Neuronal stem cell (in vitro differentiated cells): Measurements from ENCODE around the gene PPM1E.

ENCODE experiments used
- DNase-seq: peaks from one replicate; pipeline ENCODE4 v3.0.0-alpha.2; 2013; ENCODE audit warnings: low spot score
- H2AFZ ChIP-seq: one replicate; pipeline ENCODE4 v1.6.1; 2013; ENCODE audit warnings: mild to moderate bottlenecking, low read length, inconsistent platforms
- H2AK5ac ChIP-seq: 2 replicates; pipeline ENCODE4 v1.6.1; 2013; ENCODE audit warnings: low read depth, mild to moderate bottlenecking, inconsistent platforms, low read length, moderate library complexity, mixed read lengths
- H2BK120ac ChIP-seq: 2 replicates; pipeline ENCODE4 v1.6.1; 2013; ENCODE audit warnings: low read depth, mild to moderate bottlenecking, inconsistent platforms, low read length, moderate library complexity, mixed read lengths
- H2BK12ac ChIP-seq: one replicate; pipeline ENCODE4 v1.6.1; 2013; ENCODE audit warnings: low read length, inconsistent platforms
- H2BK15ac ChIP-seq: 2 replicates; pipeline ENCODE4 v1.6.1; 2013; ENCODE audit warnings: mild to moderate bottlenecking, low read length, inconsistent platforms, mixed read lengths
- H2BK5ac ChIP-seq: one replicate; pipeline ENCODE4 v1.6.1; 2013; ENCODE audit warnings: inconsistent platforms, mild to moderate bottlenecking, low read length, moderate library complexity
- H3K14ac ChIP-seq: one replicate; pipeline ENCODE4 v1.6.1; 2013; ENCODE audit warnings: low read length, inconsistent platforms
- H3K18ac ChIP-seq: 2 replicates; pipeline ENCODE4 v1.6.1; 2013; ENCODE audit warnings: low read length, inconsistent platforms
- H3K23ac ChIP-seq: 2 replicates; pipeline ENCODE4 v1.6.1; 2013; ENCODE audit warnings: low read depth, mild to moderate bottlenecking, mixed read lengths, low read length, inconsistent platforms; ENCODE audit not compliant: poor library complexity
- H3K27ac ChIP-seq: replicated peaks from 3 replicates; pipeline ENCODE4 v1.5.1; 2013; ENCODE audit warnings: low read length, inconsistent platforms
- H3K27me3 ChIP-seq, 3 experiments: 2 replicates each; pipeline ENCODE4 v1.6.1; 2013; ENCODE audit warnings: low read length in 3 of 3, mild to moderate bottlenecking in 2 of 3, inconsistent platforms in 1 of 3, low read depth in 1 of 3, mixed read lengths in 1 of 3, moderate library complexity in 1 of 3; ENCODE audit not compliant: control insufficient read depth in 3 of 3, insufficient read depth in 3 of 3
- H3K36me3 ChIP-seq, 2 donors: replicated peaks in 1 of 2; 2 replicates each; pipeline ENCODE4 v1.6.1; 2013; ENCODE audit warnings: low read length in 2 of 2; ENCODE audit not compliant: control insufficient read depth in 2 of 2, insufficient read depth in 2 of 2
- H3K4ac ChIP-seq: 2 replicates; pipeline ENCODE4 v1.6.1; 2013; ENCODE audit warnings: inconsistent platforms, mild to moderate bottlenecking, low read length, moderate library complexity
- H3K4me1 ChIP-seq, 2 donors: 1 replicate in 1 of 2; 2 replicates in 1 of 2; pipeline ENCODE4 v1.6.1; 2013; ENCODE audit warnings: low read length in 2 of 2, low read depth in 1 of 2; ENCODE audit not compliant: control insufficient read depth in 2 of 2, insufficient read depth in 1 of 2
- H3K4me2 ChIP-seq: one replicate; pipeline ENCODE4 v1.6.1; 2013; ENCODE audit warnings: mild to moderate bottlenecking, low read length, inconsistent platforms; ENCODE audit not compliant: insufficient read depth, poor library complexity, severe bottlenecking
- H3K4me3 ChIP-seq, 2 donors: 2 replicates each; pipeline ENCODE4 v1.5.1; 2013; ENCODE audit warnings: low read length in 2 of 2, mild to moderate bottlenecking in 2 of 2, inconsistent platforms in 1 of 2, moderate library complexity in 1 of 2
- H3K79me1 ChIP-seq: one replicate; pipeline ENCODE4 v1.6.1; 2013; ENCODE audit warnings: low read depth, mild to moderate bottlenecking, inconsistent platforms, low read length, moderate library complexity
- H3K9ac ChIP-seq: one replicate; pipeline ENCODE4 v1.6.1; 2013; ENCODE audit warnings: mild to moderate bottlenecking, low read depth, low read length, inconsistent platforms; ENCODE audit not compliant: poor library complexity
- H3K9me3 ChIP-seq, 2 donors: replicated peaks in 1 of 2; 2 replicates each; pipeline versions ENCODE3 to v1.6.1; 2013; ENCODE audit warnings: low read length in 2 of 2, mild to moderate bottlenecking in 2 of 2, inconsistent platforms in 1 of 2, low read depth in 1 of 2, mixed read lengths in 1 of 2, moderate library complexity in 1 of 2; ENCODE audit not compliant: control insufficient read depth in 2 of 2, insufficient read depth in 1 of 2
- H4K8ac ChIP-seq: one replicate; pipeline ENCODE4 v1.6.1; 2013; ENCODE audit warnings: low read depth, mild to moderate bottlenecking, inconsistent platforms, low read length, moderate library complexity
- H4K91ac ChIP-seq: one replicate; pipeline ENCODE4 v1.6.1; 2013; ENCODE audit warnings: low read length, low read depth, mild to moderate bottlenecking, inconsistent platforms; ENCODE audit not compliant: poor library complexity
- WGBS, 2 donors: extraction: QIAGEN DNeasy Blood & Tissue Kit; methylation state at CpG; one replicate each; pipeline ENCODE4 v1.1.7; 2013; ENCODE audit warnings: missing lambda C conversion rate in 2 of 2, mixed read lengths in 1 of 2; ENCODE audit not compliant: insufficient read length in 2 of 2, insufficient replicate concordance in 1 of 2; ENCODE audit errors: extremely low coverage in 2 of 2; 5-methylcytosine and 5-hydroxymethylcytosine counted together

Gene PPM1E

DNA sequence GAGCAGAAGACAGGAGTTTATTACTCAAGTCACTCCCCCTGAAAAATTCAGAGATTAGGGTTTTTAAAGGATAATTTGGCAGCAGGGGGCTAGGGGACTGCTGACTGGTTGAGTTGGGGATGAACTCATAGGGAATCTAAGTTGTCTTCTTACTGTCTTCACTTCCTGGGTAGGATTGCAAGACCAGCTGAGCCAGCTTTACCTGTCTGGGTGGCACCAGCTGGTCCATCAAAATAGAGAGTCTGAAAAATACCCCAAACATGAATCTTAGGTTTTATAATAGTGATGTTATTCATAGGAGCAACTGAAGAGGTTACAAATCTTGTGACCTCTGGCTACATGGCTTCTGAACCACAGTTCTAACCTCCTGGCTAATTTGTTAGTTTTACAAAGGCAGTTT is 157.9 kb downstream of the PPM1E start:
- H2BK5ac ChIP-seq, result no peak overlapping the region
- no peak overlapping the region for H2AFZ ChIP-seq
- no peak overlapping the region for H3K27ac ChIP-seq
- H2BK12ac ChIP-seq, result no peak overlapping the region
- no peak overlapping the region for H3K9ac ChIP-seq
- no peaks in the 10 kb centered on the region for H3K36me3 ChIP-seq
- H2BK15ac ChIP-seq, result no peak overlapping the region
- DNase-seq, result no peak
- H3K18ac ChIP-seq, result no peak overlapping the region
- H3K79me1 ChIP-seq, result peaks cover 3% of the 10 kb centered on the region
- no peaks in the 10 kb centered on the region for H3K4me1 ChIP-seq
- H4K8ac ChIP-seq, result no peak overlapping the region
- H4K91ac ChIP-seq, result no peak overlapping the region
- H2AK5ac ChIP-seq, result no peak overlapping the region
- no peak overlapping the region for H3K4me2 ChIP-seq
- no peak overlapping the region for H2BK120ac ChIP-seq
- H3K4ac ChIP-seq, result no peak overlapping the region
- no peak overlapping the region for H3K4me3 ChIP-seq
- peaks cover 8 to 31% of the 10 kb centered on the region in 2 donors for H3K9me3 ChIP-seq
- no peak overlapping the region for H3K14ac ChIP-seq
- no peaks in the 10 kb centered on the region for H3K27me3 ChIP-seq
- H3K23ac ChIP-seq, result no peak overlapping the region

DNA sequence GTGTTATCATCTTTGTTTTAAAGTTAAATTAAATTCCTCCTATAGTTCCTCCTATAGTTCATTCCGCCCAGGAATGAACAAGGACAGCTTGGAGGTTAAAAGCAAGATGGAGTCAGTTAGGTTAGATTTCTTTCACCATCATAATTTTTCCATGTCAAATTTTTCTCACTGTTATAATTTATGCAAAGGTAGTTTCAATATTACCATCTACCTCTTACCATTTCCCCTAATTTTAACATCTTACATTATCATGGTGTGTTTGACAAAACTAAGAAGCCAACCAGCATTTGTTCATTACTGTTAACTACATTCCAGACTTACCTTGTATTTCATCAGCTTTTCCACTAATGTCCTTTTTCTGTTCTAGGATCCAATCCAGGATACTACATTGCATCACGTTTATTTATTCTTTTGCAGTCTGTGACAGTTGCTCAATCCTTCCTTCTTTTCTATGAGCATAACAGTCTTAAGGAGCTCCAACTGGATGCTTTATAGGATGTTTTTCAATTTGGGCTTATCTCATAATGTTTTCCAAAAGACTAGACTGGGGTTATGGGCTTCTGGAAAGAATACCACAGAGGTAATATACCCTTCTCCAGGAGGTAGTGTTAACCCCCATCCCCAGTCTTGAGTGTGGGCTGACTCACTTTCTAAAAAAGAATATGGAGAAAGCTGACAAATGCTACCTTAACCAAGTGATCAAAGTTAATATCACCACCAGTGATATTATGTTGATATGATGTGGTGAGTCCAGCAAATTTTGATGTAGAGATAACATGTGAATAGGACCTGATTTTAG is 158.5 kb downstream of the PPM1E start:
- no peaks in the 10 kb centered on the region for H3K4me1 ChIP-seq
- no peak overlapping the region for H2BK12ac ChIP-seq
- no peaks in the 10 kb centered on the region for H3K27me3 ChIP-seq
- no peak overlapping the region for H2BK120ac ChIP-seq
- H3K18ac ChIP-seq, result no peak overlapping the region
- H3K4me2 ChIP-seq, result no peak overlapping the region
- H4K8ac ChIP-seq, result no peak overlapping the region
- DNase-seq, result no peak
- WGBS, 2 donors, result no CpG with 5 or more reads among the region's 2 CpGs
- no peak overlapping the region for H4K91ac ChIP-seq
- no peak overlapping the region for H2AK5ac ChIP-seq
- H3K4ac ChIP-seq, result no peak overlapping the region
- H2AFZ ChIP-seq, result no peak overlapping the region
- H3K27ac ChIP-seq, result no peak overlapping the region
- H2BK5ac ChIP-seq, result no peak overlapping the region
- peaks cover 3% of the 10 kb centered on the region for H3K79me1 ChIP-seq
- no peak overlapping the region for H3K4me3 ChIP-seq
- H3K36me3 ChIP-seq, result no peaks in the 10 kb centered on the region
- H3K9me3 ChIP-seq, result peaks cover 8 to 30% of the 10 kb centered on the region in 2 donors
- H3K23ac ChIP-seq, result no peak overlapping the region
- H3K14ac ChIP-seq, result no peak overlapping the region
- no peak overlapping the region for H2BK15ac ChIP-seq
- H3K9ac ChIP-seq, result no peak overlapping the region

- no peak overlapping the region for H3K4me3 ChIP-seq
- H4K8ac ChIP-seq, result no peak overlapping the region
- H3K27ac ChIP-seq, result no peak overlapping the region
- WGBS, 2 donors, result no CpG with 5 or more reads among the region's 1 CpG
- H2AFZ ChIP-seq, result no peak overlapping the region
- H2BK15ac ChIP-seq, result no peak overlapping the region
- H3K23ac ChIP-seq, result no peak overlapping the region
- peaks cover under 1 to 6% of the 10 kb centered on the region in 2 donors for H3K9me3 ChIP-seq
- no peak overlapping the region for H2BK12ac ChIP-seq
- H4K91ac ChIP-seq, result no peak overlapping the region
- no peak overlapping the region for H2BK120ac ChIP-seq
- H3K4ac ChIP-seq, result no peak overlapping the region
- no peaks in the 10 kb centered on the region for H3K36me3 ChIP-seq
- H2BK5ac ChIP-seq, result no peak overlapping the region
- no peak overlapping the region for H3K4me2 ChIP-seq
- no peak overlapping the region for H2AK5ac ChIP-seq
- no peaks in the 10 kb centered on the region for H3K4me1 ChIP-seq
- no peak overlapping the region for H3K14ac ChIP-seq
- no peak overlapping the region for H3K18ac ChIP-seq
- H3K27me3 ChIP-seq, result no peaks in the 10 kb centered on the region
- peaks cover 3% of the 10 kb centered on the region for H3K79me1 ChIP-seq
- no peak overlapping the region for H3K9ac ChIP-seq
- no peak for DNase-seq
These were observed 161.6 kb downstream of the PPM1E start for GRCh38 chr17:58917228-58917627.

DNA sequence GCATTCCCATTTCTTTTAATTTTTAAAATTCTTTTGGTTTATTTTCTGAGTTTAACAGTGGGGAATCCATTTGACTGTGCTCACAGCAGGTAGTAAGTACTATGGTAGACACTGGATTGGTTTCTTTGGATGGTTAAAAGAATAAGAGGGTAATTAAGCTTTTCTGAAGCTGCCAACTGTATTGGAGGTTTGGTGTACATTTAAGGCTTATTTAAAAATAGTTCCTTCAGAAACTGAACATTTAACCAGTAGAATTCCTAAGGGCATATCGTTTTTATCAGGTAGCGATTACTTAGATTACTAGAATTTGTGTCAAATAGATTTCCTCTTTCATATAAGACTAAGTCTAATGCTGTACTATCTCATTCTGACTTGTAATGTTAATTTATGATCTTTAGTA is 162.4 kb downstream of the PPM1E start:
- DNase-seq, result no peak
- no peak overlapping the region for H3K23ac ChIP-seq
- H3K36me3 ChIP-seq, result no peaks in the 10 kb centered on the region
- no peak overlapping the region for H2BK120ac ChIP-seq
- H3K9ac ChIP-seq, result no peak overlapping the region
- no peak overlapping the region for H4K8ac ChIP-seq
- H3K4me2 ChIP-seq, result no peak overlapping the region
- H3K27ac ChIP-seq, result no peak overlapping the region
- no peak overlapping the region for H2AK5ac ChIP-seq
- H4K91ac ChIP-seq, result no peak overlapping the region
- H3K18ac ChIP-seq, result no peak overlapping the region
- H3K4ac ChIP-seq, result no peak overlapping the region
- no peak overlapping the region for H2AFZ ChIP-seq
- H3K4me1 ChIP-seq, result no peaks in the 10 kb centered on the region
- no peaks in the 10 kb centered on the region for H3K27me3 ChIP-seq
- H2BK15ac ChIP-seq, result no peak overlapping the region
- H2BK5ac ChIP-seq, result no peak overlapping the region
- peaks cover 3% of the 10 kb centered on the region for H3K79me1 ChIP-seq
- no peak overlapping the region for H3K14ac ChIP-seq
- H3K4me3 ChIP-seq, result no peak overlapping the region
- no CpG with 5 or more reads among the region's 2 CpGs for WGBS, 2 donors
- H2BK12ac ChIP-seq, result no peak overlapping the region
- no peaks in the 10 kb centered on the region for H3K9me3 ChIP-seq
